Muscle layer of duodenum (tissue), 2 donors: ENCODE measurements around the gene NDUFB3.
"Not testable (repeated sequence)": the region's sequence is repeated elsewhere in the genome, so short reads cannot be mapped to it uniquely, and the experiment has no call there.

ENCODE experiments used
- H3K27ac ChIP-seq: one replicate; pipeline ENCODE4 v1.7.0; 2013; ENCODE audit warnings: mild to moderate bottlenecking, low read length
- H3K27me3 ChIP-seq: one replicate; pipeline ENCODE4 v1.7.0; 2013; ENCODE audit warnings: low read depth, mild to moderate bottlenecking, control low read depth, low read length
- H3K36me3 ChIP-seq, 2 donors: one replicate each; pipeline ENCODE4 v1.7.0; 2013; ENCODE audit warnings: low read length in 2 of 2, control low read depth in 1 of 2, mild to moderate bottlenecking in 1 of 2; ENCODE audit not compliant: insufficient read depth in 2 of 2, control insufficient read depth in 1 of 2
- H3K4me1 ChIP-seq, 2 donors: one replicate each; pipeline ENCODE4 v1.7.0; 2013; ENCODE audit warnings: low read length in 2 of 2, mild to moderate bottlenecking in 2 of 2, control low read depth in 1 of 2, moderate library complexity in 1 of 2; ENCODE audit not compliant: insufficient read depth in 2 of 2, control insufficient read depth in 1 of 2
- H3K4me3 ChIP-seq, 2 donors: one replicate each; pipeline ENCODE4 v1.7.0; 2013; ENCODE audit warnings: low read length in 2 of 2, low read depth in 1 of 2, mild to moderate bottlenecking in 1 of 2
- H3K9me3 ChIP-seq, 2 donors: one replicate each; pipeline ENCODE4 v1.7.0; 2013; ENCODE audit warnings: low read length in 2 of 2, control low read depth in 1 of 2, mild to moderate bottlenecking in 1 of 2; ENCODE audit not compliant: control insufficient read depth in 1 of 2
- donor health status: healthy.

NDUFB3 gene

DNA sequence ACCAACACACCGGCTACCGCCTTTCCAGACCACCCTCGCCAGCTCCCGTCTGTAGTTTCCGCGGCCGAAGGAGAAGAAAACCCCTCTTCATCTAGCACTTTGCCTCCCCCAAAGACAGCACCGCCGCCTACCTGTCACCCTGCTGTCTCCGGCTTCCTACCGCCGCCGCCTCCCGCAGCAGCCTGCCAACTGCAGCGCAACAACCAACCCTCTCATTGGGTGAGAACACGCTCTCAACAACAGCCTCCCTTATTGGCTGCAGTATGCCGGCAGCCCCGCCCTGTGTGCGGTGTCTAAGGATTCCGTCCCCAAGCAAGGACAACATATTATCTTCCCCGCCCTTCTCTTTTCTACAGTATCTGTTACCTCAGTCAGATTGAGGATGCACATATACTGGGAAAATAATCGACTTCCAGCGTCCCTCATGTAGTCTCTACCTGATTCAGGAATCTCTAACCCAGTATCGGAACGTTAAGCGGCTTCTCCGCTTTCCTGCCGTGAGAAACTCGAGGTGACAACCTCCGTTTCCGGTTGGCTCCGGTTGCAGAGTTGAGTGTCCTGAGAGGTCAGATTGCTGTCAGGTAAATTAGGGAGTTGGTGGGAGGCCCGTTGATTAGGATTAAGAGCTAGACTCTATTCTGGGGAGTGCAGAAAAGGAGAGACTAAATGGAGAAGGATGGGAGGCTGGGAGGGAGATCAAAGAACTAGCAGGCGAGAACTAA lies at the start of gene NDUFB3, which contains the start of gene HYCC2:
NDUFB3 (plus strand) TSS at position 523 of the 722 bp plus-strand sequence. CDS start 6,882 bp downstream, outside the sequence.
HYCC2 (minus strand) TSS at position 193 of the 722 bp plus-strand sequence. CDS start 47,662 bp downstream, outside the sequence.
- peak within 1 kb of the TSS; percentile 98 to 100 for H3K4me3 ChIP-seq
- no peaks in the 10 kb centered on the region for H3K36me3 ChIP-seq
- peaks cover 14 to 41% of the 10 kb centered on the region in 2 donors for H3K4me1 ChIP-seq
- H3K9me3 ChIP-seq, result no peaks in the 10 kb centered on the region
- no peaks in the 10 kb centered on the region for H3K27me3 ChIP-seq
- H3K27ac ChIP-seq, result peak within 1 kb of the TSS; percentile 97

DNA sequence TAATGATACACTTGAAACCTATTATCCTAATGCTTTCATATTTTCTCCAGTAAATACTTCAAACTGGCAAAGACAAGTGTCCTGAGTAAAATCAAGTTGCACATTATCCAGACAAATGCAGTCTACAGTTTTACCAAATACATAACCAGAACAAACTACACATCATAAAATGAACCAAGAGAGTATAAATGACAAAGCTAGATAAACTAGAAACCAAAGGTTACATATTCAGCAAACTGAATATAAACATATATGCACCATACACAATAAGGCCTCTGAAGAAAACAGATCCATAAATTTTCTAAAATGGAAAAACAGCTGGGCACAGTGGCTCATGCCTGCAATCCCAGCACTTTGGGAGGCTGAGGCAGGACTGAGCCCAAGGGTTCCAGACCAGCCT lies 47.3 kb upstream of the NDUFB3 start:
- no peaks in the 10 kb centered on the region for H3K4me1 ChIP-seq
- H3K9me3 ChIP-seq, result no peaks in the 10 kb centered on the region
- H3K36me3 ChIP-seq, result peaks cover 6 to 18% of the 10 kb centered on the region in 2 donors
- no peaks in the 10 kb centered on the region for H3K27me3 ChIP-seq
- H3K4me3 ChIP-seq, result no peak overlapping the region
- H3K27ac ChIP-seq, result no peak overlapping the region

DNA sequence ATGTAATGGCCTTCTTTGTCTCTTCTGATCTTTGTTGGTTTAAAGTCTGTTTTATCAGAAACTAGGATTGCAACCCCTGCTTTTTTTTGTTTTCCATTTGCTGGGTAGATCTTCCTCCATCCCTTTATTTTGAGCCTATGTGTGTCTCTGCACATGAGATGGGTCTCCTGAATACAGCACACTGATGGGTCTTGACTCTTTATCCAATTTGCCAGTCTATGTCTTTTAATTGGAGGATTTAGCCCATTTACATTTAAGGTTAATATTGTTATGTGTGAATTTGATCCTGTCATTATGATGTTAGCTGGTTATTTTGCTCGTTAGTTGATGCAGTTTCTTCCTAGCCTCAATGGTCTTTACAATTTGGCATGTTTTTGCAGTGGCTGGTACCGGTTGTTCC lies 37.4 kb upstream of the NDUFB3 start:
- not testable (repeated sequence) for H3K27ac ChIP-seq, H3K27me3 ChIP-seq, H3K4me3 ChIP-seq, H3K36me3 ChIP-seq, H3K9me3 ChIP-seq, H3K4me1 ChIP-seq

DNA sequence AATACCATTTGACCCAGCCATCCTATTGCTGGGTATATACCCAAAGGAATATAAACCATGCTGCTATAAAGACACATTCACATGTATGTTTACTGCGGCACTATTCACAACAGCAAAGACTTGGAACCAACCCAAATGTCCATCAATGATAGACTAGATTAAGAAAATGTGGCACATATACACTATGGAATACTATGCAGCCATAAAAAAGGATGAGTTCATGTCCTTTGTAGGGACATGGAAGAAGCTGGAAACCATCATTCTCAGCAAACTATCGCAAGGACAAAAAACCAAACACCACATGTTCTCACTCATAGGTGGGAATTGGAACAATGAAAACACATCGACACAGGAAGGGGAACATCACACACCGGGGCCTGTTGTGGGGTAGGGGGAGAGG lies 33.4 kb upstream of the NDUFB3 start:
- H3K9me3 ChIP-seq, H3K4me1 ChIP-seq, H3K36me3 ChIP-seq, H3K27me3 ChIP-seq, H3K27ac ChIP-seq, H3K4me3 ChIP-seq: not testable (repeated sequence)

DNA sequence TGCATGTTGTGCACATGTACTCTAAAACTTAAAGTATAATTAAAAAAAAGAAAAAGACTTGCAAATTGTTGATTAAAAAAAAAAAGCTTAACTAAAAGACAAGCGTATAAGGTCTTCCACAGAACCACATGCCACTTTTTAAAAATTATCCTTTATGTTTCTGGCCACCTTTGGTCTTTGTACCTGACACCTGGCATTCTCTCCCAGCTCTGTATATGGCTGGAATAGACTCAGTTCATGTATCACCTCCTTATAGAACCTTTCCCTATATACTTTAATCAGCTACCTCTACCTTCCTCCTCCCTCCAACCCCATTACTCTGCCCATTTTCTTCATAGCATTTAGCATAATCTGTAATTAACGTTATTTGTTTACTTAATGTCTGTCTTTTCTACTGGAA lies 32.9 kb upstream of the NDUFB3 start:
- no peaks in the 10 kb centered on the region for H3K27me3 ChIP-seq
- H3K4me1 ChIP-seq, result no peaks in the 10 kb centered on the region
- no peaks in the 10 kb centered on the region for H3K36me3 ChIP-seq
- H3K9me3 ChIP-seq, result no peaks in the 10 kb centered on the region
- H3K27ac ChIP-seq, result no peak overlapping the region
- H3K4me3 ChIP-seq, result no peak overlapping the region

DNA sequence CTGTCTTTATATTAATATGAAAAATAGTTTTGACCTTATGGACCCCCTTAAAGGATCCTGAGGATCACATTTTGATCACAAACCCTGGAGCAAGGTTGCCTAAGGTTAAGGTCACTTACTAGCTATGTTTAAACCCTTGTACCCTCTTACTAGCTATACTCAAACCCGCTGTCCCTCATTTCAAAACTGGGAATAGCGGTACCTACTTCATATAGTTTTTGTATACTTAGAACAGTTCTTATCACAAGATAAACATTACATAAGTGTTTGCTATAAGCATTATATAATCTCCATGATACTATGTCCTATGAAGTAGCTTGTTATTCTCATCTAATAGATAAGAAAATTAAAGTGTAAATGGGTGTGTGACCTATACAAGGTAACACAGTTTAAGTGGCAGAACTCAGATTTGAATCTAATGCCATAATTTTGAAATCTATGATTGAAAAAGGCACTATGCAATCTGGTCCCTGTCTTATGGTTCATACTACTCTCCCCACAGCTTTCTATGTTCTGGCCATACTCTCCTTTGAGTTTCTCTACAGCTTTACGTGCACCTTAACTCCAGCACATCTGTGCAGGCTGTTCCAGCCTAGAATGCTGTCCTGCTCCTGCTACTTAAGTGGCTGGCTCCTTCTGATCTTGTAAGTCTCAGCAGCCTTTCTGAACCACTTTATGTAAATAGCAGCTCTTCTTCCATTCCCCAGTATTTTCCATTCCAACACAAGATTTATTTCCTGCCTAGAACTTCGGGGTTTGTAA lies 30.8 kb upstream of the NDUFB3 start:
- Histone ChIP-seq H3K27me3 (no peaks in the 10 kb centered on the region), H3K27ac (no peak overlapping the region), H3K4me3 (no peak overlapping the region), H3K9me3 (no peaks in the 10 kb centered on the region), H3K4me1 (no peaks in the 10 kb centered on the region), H3K36me3 (no peaks in the 10 kb centered on the region)

DNA sequence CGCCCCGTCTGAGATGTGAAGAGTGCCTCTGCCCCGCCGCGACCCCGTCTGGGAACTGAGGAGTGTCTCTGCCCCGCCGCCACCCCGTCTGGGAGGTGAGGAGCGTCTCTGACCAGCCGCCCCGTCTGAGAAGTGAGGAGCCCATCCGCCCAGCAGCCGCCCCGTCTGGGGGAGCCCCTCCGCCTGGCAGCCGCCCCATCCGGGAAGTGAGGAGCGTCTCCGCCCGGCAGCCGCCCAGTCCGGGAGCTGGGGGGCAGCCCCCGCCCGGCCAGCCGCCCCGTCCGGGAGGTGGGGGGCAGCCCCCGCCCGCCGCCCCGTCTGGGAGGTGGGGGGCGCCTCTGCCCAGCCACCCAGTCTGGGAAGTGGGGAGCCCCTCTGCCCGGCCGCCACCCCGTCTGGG lies 29.4 kb upstream of the NDUFB3 start:
- not testable (repeated sequence) for H3K9me3 ChIP-seq, H3K36me3 ChIP-seq, H3K27ac ChIP-seq, H3K4me1 ChIP-seq, H3K27me3 ChIP-seq, H3K4me3 ChIP-seq

DNA sequence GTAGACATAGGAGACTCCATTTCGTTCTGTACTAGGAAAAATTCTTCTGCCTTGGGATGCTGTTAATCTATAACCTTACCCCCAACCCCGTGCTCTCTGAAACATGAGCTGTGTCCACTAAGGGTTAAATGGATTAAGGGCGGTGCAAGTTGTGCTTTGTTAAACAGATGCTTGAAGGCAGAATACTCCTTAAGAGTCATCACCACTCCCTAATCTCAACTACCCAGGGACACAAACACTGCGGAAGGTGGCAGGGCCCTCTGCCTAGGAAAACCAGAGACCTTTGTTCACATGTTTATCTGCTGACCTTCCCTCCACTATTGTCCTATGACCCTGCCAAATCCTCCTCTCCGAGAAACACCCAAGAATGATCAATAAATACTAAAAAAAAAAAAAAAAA lies 28.8 kb upstream of the NDUFB3 start:
- H3K4me1 ChIP-seq, H3K4me3 ChIP-seq, H3K36me3 ChIP-seq, H3K27me3 ChIP-seq, H3K9me3 ChIP-seq, H3K27ac ChIP-seq: not testable (repeated sequence)

DNA sequence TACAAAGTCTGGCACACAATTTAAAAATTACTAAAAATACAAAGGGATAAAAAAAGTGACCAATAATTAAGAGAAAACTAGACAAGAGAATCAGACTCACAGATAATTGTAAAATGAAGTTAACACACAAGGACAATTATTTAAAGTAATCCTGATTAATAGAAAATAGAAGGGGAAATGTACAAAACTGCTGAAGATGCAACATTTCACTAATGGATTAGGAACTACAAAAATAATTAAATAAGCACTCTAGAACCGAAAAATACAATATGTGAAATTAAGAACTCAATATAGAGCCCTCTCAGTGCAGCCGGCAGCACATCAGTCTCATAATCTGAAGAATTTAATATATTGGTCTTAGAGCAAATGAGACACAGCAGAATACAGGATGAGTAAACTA lies 24.9 kb upstream of the NDUFB3 start:
- Histone ChIP-seq H3K4me1 (no peaks in the 10 kb centered on the region), H3K27me3 (no peaks in the 10 kb centered on the region), H3K4me3 (no peak overlapping the region), H3K27ac (no peak overlapping the region), H3K36me3 (peaks cover 0 to 3% of the 10 kb centered on the region in 2 donors), H3K9me3 (no peaks in the 10 kb centered on the region)

DNA sequence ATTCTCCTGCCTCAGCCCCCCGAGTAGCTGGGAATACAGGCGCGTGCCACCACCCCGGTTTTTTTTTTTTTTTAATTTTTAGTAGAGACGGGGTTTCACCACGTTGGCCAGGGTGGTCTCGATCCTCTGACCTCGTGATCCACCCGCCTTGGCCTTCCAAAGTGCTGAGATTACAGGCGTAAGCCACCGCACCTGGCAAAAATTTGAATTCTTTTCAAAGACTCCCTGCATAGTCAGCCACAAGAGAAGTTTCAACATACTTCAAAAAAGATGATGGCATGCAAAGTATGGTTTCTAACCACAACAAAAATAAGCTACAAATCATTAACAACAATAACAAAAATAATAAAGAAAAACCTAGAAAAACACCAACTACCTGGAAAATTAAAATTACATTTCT lies 22.3 kb upstream of the NDUFB3 start:
- Histone ChIP-seq H3K4me1 (no peaks in the 10 kb centered on the region), H3K9me3 (no peaks in the 10 kb centered on the region), H3K27ac (no peak overlapping the region), H3K36me3 (peaks cover 0 to 5% of the 10 kb centered on the region in 2 donors), H3K27me3 (no peaks in the 10 kb centered on the region), H3K4me3 (no peak overlapping the region)

DNA sequence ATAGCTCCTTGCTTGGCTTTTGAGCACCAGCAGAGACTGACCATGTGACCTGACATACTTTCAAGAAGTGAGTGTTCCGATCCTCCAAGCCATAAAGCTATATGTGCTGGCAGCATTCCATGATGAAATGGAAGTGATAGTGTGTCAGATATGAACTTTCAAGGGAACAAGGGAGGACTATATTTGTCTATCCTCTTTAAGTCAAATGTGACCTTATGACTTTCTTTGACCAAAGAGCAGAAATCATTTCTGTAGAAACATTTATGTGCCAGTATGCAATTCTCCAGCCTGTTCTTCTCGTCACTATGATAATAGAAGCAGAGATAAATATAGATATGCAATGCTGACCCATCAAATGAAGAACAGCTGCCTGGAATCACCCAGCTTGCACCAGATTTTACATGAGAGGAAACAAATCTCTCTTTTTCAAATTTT lies 14.7 kb upstream of the NDUFB3 start:
- H3K36me3 ChIP-seq, result peaks cover 0 to 12% of the 10 kb centered on the region in 2 donors
- H3K4me3 ChIP-seq, result no peak overlapping the region
- H3K27ac ChIP-seq, result no peak overlapping the region
- no peaks in the 10 kb centered on the region for H3K9me3 ChIP-seq
- H3K4me1 ChIP-seq, result peaks cover 4 to 11% of the 10 kb centered on the region in 2 donors
- no peaks in the 10 kb centered on the region for H3K27me3 ChIP-seq
